GM23248 (cell line): Measurements from ENCODE around the gene NCCRP1.

Source experiments
- EZH2 ChIP-seq: fragments of 200-600 bp; sonication (generic); IDR thresholded peaks from 2 replicates; pipeline ENCODE4 v1.6.1; 2018; ENCODE audit warnings: antibody characterized with exemption, mild to moderate bottlenecking; ENCODE audit not compliant: insufficient read depth, poor library complexity, severe bottlenecking
- EZH2phosphoT487 ChIP-seq: fragments of 200-600 bp; sonication (generic); IDR thresholded peaks from 2 replicates; pipeline ENCODE4 v1.6.1; 2018; ENCODE audit warnings: antibody characterized with exemption, moderate library complexity, mild to moderate bottlenecking, low read depth; ENCODE audit not compliant: insufficient read depth

- TF ChIP-seq EZH2 (no peak), EZH2phosphoT487 (no peak)
These were observed 38.8 kb upstream of the NCCRP1 start for GRCh38 chr19:39157997-39158389.
